ENCODE data around the gene PIGZ.

GRCh38 chr3:196942915-196943277, 25.7 kb downstream of the PIGZ start:
- TF ChIP-seq EP300 (IDR thresholded peaks at IDR 0.05) (no peak), CTCF (IDR thresholded peaks at IDR 0.05) (no peak), POLR2AphosphoS5 (IDR thresholded peaks at IDR 0.05) (no peak), POLR2A (IDR thresholded peaks at IDR 0.05) (no peak)
